ENCODE measurements around the gene ATP5PO.

The ATP5PO gene

DNA sequence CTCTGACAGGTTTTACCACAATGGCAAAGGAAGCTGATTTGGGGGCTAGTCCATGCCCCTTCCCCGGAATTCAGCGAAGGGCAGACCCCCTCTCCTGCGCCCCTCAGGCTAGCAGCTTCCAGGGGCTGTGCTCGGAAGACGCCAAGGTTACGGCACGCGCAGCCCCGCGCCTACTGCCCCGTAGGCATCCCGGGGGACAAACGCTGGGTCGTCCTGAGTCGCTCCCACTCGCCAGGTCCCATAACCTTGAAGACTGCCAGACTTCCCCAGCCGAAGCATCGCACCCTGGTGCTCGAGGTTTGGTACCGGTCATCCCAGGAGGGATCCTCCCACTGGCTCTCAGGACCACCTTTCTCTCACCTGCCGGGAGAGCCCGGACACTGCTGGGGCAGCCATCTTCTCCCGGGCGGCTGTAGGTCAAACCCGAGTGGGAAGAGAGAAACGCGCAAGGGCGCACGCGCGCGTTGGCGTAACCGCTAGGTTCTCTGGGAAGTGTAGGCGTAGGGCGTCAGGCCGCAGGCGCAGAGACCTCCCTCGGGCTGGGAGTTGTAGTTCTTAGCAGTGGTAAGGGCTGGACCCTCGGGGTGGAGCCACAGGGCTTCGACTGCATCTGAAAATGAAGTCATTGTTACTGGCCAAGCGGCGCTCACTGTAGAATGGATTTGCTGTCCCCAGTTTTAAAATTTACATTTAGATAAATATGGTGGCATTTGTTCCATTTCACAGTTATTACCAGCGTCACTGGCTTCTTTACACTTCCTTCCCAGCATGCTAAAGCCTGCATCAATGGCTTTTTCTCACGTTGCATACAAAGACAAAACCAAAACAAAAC, at the start of gene ATP5PO:
Gene ATP5PO (minus strand): TSS at position 437 of the 832 bp plus-strand sequence. CDS start 41 bp downstream, at position 396.
- peak; percentile 99 for DNase-seq

GRCh38 chr21:33964706-33965325, 49.2 kb upstream of the ATP5PO start:
- no peak for DNase-seq

- DNase-seq: no peak
Observed at GRCh38 chr21:33963848-33964555, 48.4 kb upstream of the ATP5PO start.

GRCh38 chr21:33962290-33962689, 46.7 kb upstream of the ATP5PO start:
- no peak for DNase-seq

- DNase-seq: no peak
Observed at GRCh38 chr21:33961061-33961460, 45.5 kb upstream of the ATP5PO start.

GRCh38 chr21:33959680-33960079, 44.1 kb upstream of the ATP5PO start:
- DNase-seq: no peak

DNA sequence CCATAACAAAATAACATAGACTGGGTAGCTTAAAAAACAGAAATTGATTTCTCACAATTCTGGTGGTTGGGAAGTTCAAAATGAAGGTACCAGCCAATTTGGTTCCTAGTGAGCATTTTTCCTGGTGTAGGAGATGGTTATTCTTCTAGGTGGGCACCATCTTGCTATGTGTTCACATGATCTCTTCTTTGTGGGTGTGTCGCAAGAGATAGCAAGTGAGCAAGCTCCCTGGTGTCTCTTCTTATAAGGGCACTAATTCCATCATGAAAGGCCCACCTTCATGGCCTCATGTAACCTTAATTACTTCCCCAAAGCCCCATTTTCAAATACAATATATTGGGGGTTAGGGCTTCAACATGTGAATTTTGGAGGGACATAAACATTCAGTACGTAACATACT, 38.8 kb upstream of the ATP5PO start:
- no peak for DNase-seq

DNA sequence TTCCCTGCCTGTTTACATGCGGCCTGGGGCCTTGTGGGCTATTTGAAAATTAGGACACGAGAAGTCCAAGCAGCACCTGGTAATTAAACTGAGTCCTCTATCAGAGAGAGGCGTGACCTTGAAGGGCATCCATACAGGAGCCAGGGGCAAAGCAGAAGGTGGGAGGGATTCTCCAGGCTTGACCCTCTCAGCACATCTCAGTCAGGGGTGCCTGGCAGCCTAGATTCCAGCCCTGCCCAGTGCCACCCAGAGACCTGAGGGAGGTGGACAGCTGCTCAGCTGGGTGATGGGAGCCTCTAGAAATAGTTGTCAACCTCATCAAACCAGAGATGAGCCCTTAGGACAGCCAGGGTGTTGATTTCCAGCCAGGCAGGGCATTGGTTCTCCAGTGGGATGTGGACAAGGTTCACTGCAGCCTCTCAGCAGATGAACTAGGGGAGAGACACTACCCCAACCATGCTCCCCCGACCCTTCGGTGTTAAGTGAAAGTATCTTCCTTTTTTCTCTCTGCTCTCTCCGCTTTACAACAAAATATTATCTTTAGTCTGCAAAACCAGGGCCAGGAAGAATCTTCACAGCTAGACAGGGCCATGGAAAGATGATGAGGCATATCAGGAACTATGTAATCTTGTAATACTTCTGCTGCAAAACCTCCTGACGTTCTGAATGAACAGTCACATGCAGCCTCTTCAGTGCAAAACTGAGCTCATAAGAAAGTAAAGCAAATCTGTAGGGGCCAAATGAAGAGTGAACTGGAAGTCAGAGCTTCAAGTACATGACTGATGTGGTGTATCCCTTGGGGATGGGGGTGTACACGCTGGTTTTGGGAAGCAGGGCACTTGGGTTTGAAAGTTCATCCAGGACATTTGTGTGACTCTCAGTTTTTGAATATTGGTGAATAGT, 35.9 kb upstream of the ATP5PO start:
- no peak for DNase-seq

- no peak for DNase-seq
Observed at GRCh38 chr21:33950431-33951079, 35.0 kb upstream of the ATP5PO start.

DNA sequence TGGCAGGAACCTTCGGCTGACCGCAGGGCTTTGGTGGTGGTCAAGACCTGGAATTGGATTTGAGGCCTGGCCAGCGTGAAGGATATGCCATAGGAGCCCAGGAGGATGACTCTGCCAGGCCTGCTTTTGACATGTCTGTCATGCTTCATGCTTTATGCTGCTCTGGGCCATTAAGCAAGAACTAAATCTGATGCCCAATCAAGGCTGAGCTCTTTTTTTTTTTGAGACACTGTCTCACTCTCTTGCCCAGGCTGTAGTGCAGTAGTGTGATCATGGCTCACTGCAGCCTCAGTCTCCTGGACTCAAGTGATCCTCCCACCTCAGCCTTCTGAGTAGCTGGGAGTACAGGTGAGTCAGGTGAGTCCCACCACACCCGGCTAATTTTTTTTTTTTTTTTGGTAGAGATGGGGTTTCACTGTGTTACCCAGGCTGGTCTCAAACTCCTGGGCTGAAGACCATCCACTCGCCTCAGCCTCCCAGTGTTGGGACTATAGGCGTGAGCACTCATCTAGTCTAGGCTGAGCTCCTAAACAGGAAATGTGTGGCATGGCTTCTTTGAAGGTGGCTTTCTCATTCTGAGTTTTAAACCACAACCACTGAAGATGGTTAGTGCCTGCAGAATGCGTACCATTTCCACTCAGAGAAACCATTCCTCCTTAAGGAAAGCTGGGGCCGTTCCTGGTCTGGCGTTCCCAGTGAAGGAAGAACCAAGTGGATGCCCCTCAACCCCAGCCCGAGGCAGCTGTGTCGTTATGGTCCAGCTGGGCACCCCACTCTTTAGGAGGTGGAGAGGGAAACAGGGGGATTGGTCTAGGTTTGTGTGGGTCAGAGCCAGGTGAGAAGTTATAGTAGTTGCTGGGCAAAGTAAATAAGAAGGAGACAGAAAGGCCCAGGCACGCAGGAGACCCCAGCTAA, 34.2 kb upstream of the ATP5PO start:
- no peak for DNase-seq

DNA sequence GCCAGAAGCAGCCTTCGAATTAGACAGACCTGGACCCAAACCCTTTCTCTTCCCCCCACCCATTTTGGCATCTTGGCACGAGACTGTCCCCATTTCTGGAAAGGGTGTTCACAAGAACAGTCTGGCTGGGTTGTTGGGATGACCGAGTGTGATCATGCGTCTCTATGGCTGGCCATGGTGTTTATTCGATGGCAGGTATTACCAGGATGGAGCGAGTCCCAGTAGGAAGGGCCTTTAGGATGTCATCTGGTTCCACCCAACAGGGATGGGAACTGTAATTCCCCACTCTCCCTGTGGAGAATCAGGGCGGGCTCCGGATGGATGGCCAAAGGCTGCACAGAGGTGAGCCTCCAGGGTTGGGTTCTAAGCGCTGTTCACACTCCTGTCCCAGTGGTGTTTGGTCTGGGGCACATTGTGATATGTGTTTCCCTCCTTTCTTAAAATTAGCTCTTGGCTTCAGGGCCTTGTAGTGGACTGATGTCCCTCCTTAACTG, 33.4 kb upstream of the ATP5PO start:
- DNase-seq: no peak

DNA sequence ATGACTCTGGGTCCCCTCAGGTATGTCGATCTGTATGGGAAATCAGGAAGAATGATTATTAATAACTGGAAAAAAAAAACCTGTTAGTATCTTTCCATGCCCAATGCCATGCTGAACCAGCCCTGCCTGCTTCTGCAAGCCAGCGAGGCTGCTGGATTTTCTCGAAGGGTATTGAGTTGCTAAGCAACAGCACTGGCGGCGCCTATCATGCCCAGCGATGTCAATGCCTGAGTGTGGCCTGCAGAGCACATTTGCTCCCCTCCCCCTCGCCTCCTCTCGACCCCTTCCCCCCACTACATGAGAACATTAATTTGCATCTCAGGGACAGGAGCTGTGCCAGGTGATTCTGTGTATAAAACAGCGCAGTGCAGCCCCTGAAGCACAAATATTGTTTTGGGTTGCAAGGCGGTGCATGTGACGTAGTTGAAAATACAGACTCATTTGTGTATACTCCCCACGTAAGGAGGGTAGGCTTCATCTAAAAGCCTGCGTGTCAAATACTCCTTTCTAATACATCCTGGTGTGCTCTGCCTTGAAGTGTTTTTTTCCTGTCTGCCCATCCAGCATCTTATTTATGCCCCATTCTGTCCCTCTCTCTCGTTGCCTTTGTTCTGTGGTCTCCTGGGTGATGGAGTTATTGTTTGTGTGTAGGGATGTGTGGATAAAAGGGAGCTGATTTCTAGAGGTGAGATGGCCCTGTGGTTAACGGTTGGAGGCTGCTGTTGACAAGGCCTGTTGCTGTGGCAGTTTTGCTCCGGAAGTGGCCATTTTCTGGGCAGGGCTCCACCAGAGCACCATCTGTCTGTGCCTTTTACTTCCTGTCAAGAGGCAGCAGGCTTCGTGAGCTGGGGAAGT, 32.7 kb upstream of the ATP5PO start:
- peak; percentile 88 for DNase-seq

GRCh38 chr21:33947451-33948095, 32.0 kb upstream of the ATP5PO start:
- DNase-seq: peak; percentile 91

GRCh38 chr21:33945652-33946270, 30.2 kb upstream of the ATP5PO start:
- no peak for DNase-seq

GRCh38 chr21:33944185-33944763, 28.7 kb upstream of the ATP5PO start:
- DNase-seq: no peak

- DNase-seq: no peak
Observed at GRCh38 chr21:33943293-33943692, 27.7 kb upstream of the ATP5PO start.

DNA sequence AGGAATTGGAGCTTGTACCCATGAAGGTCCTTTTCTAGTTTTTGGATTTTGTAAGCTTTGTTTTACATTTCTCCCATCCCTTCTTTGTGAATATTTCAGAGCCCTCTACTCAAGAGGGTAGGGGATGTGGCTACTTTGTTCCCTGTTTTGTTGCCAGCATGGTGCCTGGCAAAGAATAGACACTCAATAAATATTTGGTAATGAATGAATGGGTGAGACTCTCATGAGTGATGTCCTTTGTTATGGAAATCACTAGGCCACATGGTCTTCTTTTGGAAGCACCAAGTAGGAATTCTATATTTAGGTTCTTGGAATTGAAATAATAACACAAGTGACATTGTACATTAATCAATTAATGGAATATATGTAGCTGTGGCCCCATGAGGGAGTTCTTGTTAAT, 26.8 kb upstream of the ATP5PO start:
- DNase-seq: no peak

DNA sequence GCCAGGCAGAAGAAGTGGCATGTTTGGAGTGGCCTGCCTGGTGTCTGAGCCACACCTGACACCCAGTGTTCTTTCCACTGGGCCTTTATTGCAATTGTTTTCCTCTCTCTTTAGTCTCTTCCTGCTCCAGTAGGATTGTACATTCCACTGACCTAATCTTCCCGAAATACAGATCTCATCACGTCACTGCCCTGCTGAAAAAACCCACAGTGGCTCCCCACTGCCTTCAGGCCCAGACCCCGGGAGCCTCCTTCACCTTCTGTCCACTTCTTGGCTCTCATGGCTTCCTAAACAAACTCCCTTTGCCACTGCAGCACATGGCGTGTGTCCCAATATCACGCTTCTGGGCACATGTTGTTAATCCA, 25.3 kb upstream of the ATP5PO start:
- DNase-seq: no peak
